Measurements from ENCODE around the gene MTHFS.

DNA sequence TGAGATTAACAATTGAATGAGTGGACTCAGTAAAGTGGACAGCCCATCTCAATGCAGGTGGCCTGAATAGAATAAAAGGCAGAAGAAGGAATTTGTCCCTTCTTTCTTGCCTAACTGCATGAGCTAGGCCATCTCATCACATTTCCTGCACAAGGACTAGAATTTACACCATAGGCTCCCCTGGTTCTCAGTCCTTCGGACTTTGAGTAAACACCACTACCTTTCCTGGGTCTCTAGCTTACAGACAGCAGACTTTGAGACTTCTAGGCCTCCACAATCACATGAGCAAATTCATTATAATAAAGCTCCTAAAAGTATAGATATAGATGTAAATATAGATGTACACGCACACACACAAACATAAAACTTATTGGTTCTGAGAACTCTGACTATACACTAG lies 28.3 kb downstream of the MTHFS start:
- TF ChIP-seq POLR2A (IDR thresholded peaks at IDR 0.05), result no peak
- TF ChIP-seq, protein P1, sequence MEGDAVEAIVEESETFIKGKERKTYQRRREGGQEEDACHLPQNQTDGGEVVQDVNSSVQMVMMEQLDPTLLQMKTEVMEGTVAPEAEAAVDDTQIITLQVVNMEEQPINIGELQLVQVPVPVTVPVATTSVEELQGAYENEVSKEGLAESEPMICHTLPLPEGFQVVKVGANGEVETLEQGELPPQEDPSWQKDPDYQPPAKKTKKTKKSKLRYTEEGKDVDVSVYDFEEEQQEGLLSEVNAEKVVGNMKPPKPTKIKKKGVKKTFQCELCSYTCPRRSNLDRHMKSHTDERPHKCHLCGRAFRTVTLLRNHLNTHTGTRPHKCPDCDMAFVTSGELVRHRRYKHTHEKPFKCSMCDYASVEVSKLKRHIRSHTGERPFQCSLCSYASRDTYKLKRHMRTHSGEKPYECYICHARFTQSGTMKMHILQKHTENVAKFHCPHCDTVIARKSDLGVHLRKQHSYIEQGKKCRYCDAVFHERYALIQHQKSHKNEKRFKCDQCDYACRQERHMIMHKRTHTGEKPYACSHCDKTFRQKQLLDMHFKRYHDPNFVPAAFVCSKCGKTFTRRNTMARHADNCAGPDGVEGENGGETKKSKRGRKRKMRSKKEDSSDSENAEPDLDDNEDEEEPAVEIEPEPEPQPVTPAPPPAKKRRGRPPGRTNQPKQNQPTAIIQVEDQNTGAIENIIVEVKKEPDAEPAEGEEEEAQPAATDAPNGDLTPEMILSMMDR (IDR thresholded peaks at IDR 0.05), result no peak
